GM12878 (cell line): ENCODE measurements around the gene SLX9. TPM values are rescaled to one million over a fixed set of nuclear protein-coding genes. Genes with fewer than 3 reads are reported as not detected.

Source experiments
- ATAC-seq: fragments of 200-7000 bp; cut with Tn5 transposase; 3 replicates; pipeline ENCODE4 v1.9.1; 2020; ENCODE audit warnings: mild to moderate bottlenecking, moderate library complexity
- BruUV-seq: library from RNA; stranded (reverse); fragments of 400-500 nt; replicated peaks from 2 replicates; lab custom pipeline; 2021; lab: Mats Ljungman, UMichigan
- CTCF ChIA-PET: fragments of 300-600 bp; sonication (Branson Sonifier 250); formaldehyde crosslinking; extraction: SDS; loops from one replicate; lab custom pipeline; 2021; ENCODE audit warnings: inconsistent platforms; lab: Yijun Ruan, JAX
- POLR2A ChIA-PET: fragments of 350-600 bp; formaldehyde crosslinking; extraction: SDS; loops from one replicate; lab custom pipeline; 2021; ENCODE audit warnings: inconsistent platforms; lab: Charles Lee
- RAD21 ChIA-PET: fragments of 300-600 bp; sonication (Branson Sonifier 250); formaldehyde crosslinking; loops from one replicate; lab custom pipeline; 2023; ENCODE audit warnings: antibody characterized with exemption; ENCODE audit not compliant: unreplicated experiment; lab: Charles Lee
- SMC1A ChIA-PET: fragments of 300-600 bp; sonication (Branson Sonifier 250); formaldehyde crosslinking; loops from one replicate; lab custom pipeline; 2023; ENCODE audit not compliant: unreplicated experiment, uncharacterized antibody; lab: Charles Lee
- DNase-seq: peaks from one replicate; pipeline ENCODE4 v3.0.0-alpha.2; 2011; ENCODE audit warnings: low read depth, low spot score
- FAIRE-seq: peaks from 3 replicates; lab custom pipeline; 2011; peaks lifted over from hg19 to GRCh38; lab: Jason Lieb, UNC
- H2AFZ ChIP-seq: 2 replicates; pipeline ENCODE4 v1.6.0; 2011; ENCODE audit warnings: low read depth, low read length, control low read depth; ENCODE audit not compliant: control insufficient read depth
- H3K27ac ChIP-seq: 2 replicates; pipeline ENCODE4 v1.5.1; 2011; ENCODE audit warnings: control low read depth; ENCODE audit not compliant: control insufficient read depth, insufficient read depth
- H3K27me3 ChIP-seq, 2 experiments: replicated peaks in 1 of 2; 2 replicates each; pipeline versions ENCODE4 v1.6.0 to v1.6.1; 2011; ENCODE audit warnings: low read length in 1 of 2; ENCODE audit not compliant: control insufficient read depth in 2 of 2, insufficient read depth in 2 of 2
- H3K36me3 ChIP-seq, 2 experiments: 2 replicates each; pipeline ENCODE4 v1.5.1; 2011; ENCODE audit warnings: low read length in 1 of 2; ENCODE audit not compliant: control insufficient read depth in 2 of 2, insufficient read depth in 2 of 2
- H3K4me1 ChIP-seq: 2 replicates; pipeline ENCODE4 v1.6.1; 2011; ENCODE audit warnings: mild to moderate bottlenecking, low read length, moderate library complexity, mixed read lengths; ENCODE audit not compliant: control insufficient read depth, insufficient read depth
- H3K4me2 ChIP-seq: 2 replicates; pipeline ENCODE4 v1.6.0; 2011; ENCODE audit warnings: control low read depth; ENCODE audit not compliant: control insufficient read depth, insufficient read depth
- H3K4me3 ChIP-seq: fragments of 200-600 bp; sonication (generic); 2 replicates; pipeline ENCODE4 v1.5.1; 2016
- H3K79me2 ChIP-seq: 2 replicates; pipeline ENCODE4 v1.6.0; 2011; ENCODE audit warnings: low read length; ENCODE audit not compliant: control insufficient read depth, insufficient read depth
- H3K9ac ChIP-seq: 2 replicates; pipeline ENCODE4 v1.8.0; 2011; ENCODE audit warnings: low read length, control low read depth, mixed read lengths; ENCODE audit not compliant: control insufficient read depth, insufficient read depth
- H3K9me3 ChIP-seq: replicated peaks from 3 replicates; pipeline ENCODE4 v1.5.1; 2011; ENCODE audit warnings: mild to moderate bottlenecking, low read length; ENCODE audit not compliant: control insufficient read depth, insufficient read depth
- H4K20me1 ChIP-seq: 2 replicates; pipeline ENCODE4 v1.6.0; 2011; ENCODE audit not compliant: control insufficient read depth, insufficient read depth
- CHD2 ChIP-seq: IDR thresholded peaks from 2 replicates; pipeline ENCODE4 v1.6.1; 2011; ENCODE audit warnings: low read depth, low read length, improper control_type of control experiment, borderline replicate concordance
- HSF1 ChIP-seq: fragments of 150-350 bp; IDR thresholded peaks from 2 replicates; pipeline ENCODE4 v1.6.1; 2014; ENCODE audit warnings: mild to moderate bottlenecking, low read depth, low read length
- MEF2A ChIP-seq: IDR thresholded peaks from 2 replicates; pipeline ENCODE4 v1.6.1; 2011; ENCODE audit warnings: low read depth, mild to moderate bottlenecking, low read length, moderate library complexity; ENCODE audit not compliant: insufficient read depth
- POLR2A ChIP-seq: IDR thresholded peaks from 2 replicates; pipeline ENCODE4 v1.6.1; 2011; ENCODE audit warnings: low read depth, mild to moderate bottlenecking, low read length
- SMC3 ChIP-seq: IDR thresholded peaks from 2 replicates; pipeline ENCODE4 v1.6.1; 2011; ENCODE audit warnings: low read length, improper control_type of control experiment, borderline replicate concordance
- SPI1 ChIP-seq: IDR thresholded peaks from 2 replicates; pipeline ENCODE4 v1.6.1; 2011; ENCODE audit warnings: low read depth, mild to moderate bottlenecking, low read length, moderate library complexity, borderline replicate concordance; ENCODE audit not compliant: insufficient read depth
- STAT1 ChIP-seq: fragments of 450-650 bp; conservative IDR thresholded peaks from 2 replicates; pipeline ENCODE4 v1.6.1; 2014; ENCODE audit warnings: antibody characterized with exemption, mild to moderate bottlenecking
- whole genome bisulfite sequencing: methylation state at CpG from one replicate; pipeline ENCODE4 v1.1.6; 2016; ENCODE audit warnings: low lambda C conversion rate; ENCODE audit not compliant: insufficient replicate concordance, insufficient coverage; ENCODE audit errors: missing lambda C conversion rate; 5-methylcytosine and 5-hydroxymethylcytosine counted together
- in situ Hi-C: fragments of 300-500 bp; cut with MboI; formaldehyde crosslinking; loops from 9 replicates; pipeline ENCODE4 v1.14.3; 2018; ENCODE audit warnings: mixed read lengths
- intact Hi-C: fragments of 100-400 bp; cut with micrococcal nuclease; formaldehyde crosslinking; loops from one replicate; pipeline ENCODE4 v1.14.2; 2022; ENCODE audit not compliant: unreplicated experiment
- polyA plus RNA-seq, 11 experiments: library from polyadenylated mRNA; depleted of rRNA in 4 of 11; unstranded in 6 of 11; stranded (reverse) in 5 of 11; fragments of >200 nt; fragmentation: Nextera tagmentation in 4 of 11; fragmentation: Illumina TruSeq in 1 of 11; extraction: Ambion mirVana in 4 of 11; extraction: Trizol in 1 of 11; gene quantifications; 1 replicate in 1 of 11; 2 replicates in 10 of 11; pipeline versions ENCODE4 v1.2.1 to v1.2.3, GENCODE V29; 2011 to 2016; ENCODE audit warnings: inconsistent platforms in 2 of 11, missing spikeins in 2 of 11, low read depth in 1 of 11
- total RNA-seq, 4 experiments: library from RNA; depleted of rRNA in 3 of 4; stranded (reverse); fragments of >200 nt in 3 of 4; fragmentation: Illumina TruSeq in 1 of 4; extraction: Trizol in 1 of 4; gene quantifications; 2 replicates each; pipeline versions ENCODE4 v1.2.1 to v1.2.3, GENCODE V29; 2013 to 2021

SLX9 gene
- total and polyA plus RNA-seq, 10 of the 15 experiments (the other 5 are each of a cell fraction or from before 2014, with no cell fraction given), result 0.69 to 81.3 (median 33.9) TPM

GRCh38 chr21:44896561-44897286, 43.1 kb upstream of the SLX9 start:
- Histone ChIP-seq H3K4me1 (no peaks in the 10 kb centered on the region), H3K4me2 (no peak overlapping the region), H3K9ac (no peak overlapping the region), H4K20me1 (no peaks in the 10 kb centered on the region), H3K36me3 (peaks cover 5 to 33% of the 10 kb centered on the region in 2 experiments; a peak in 3 of 4 replicates), H3K79me2 (no peaks in the 10 kb centered on the region), H3K27me3 (no peaks in the 10 kb centered on the region), H3K9me3 (no peaks in the 10 kb centered on the region), H3K4me3 (no peak overlapping the region), H2AFZ (no peak overlapping the region), H3K27ac (no peak overlapping the region)
- BruUV-seq, result no TSS peak
- SMC1A ChIA-PET, result interaction anchor here (6.1 kb wide), 1 partner anchor 36 kb away, joined by 56 read pairs; no protein-coding TSS in a partner anchor
- no peak for FAIRE-seq
- POLR2A ChIA-PET, result interaction anchor here (1.3 to 2.8 kb wide), 2 partner anchors 11 to 36 kb away, joined by 3 to 9 read pairs; no protein-coding TSS in a partner anchor
- TF ChIP-seq SMC3 (no peak), POLR2A (peak; percentile 30)
- no peak for DNase-seq
- WGBS, result 98% methylated on average over 25 of the region's 25 CpGs
- CTCF ChIA-PET, result interaction anchor here (0.9 to 5.5 kb wide), 3 partner anchors 11 to 36 kb away, joined by 3 to 80 read pairs (median 4); no protein-coding TSS in a partner anchor
- in situ Hi-C loops (no loop called here), intact Hi-C loops (no loop called here)
- no peak for ATAC-seq
- RAD21 ChIA-PET, result interaction anchor here (0.6 to 1.3 kb wide), 2 partner anchors 36 to 53 kb away, joined by 3 to 4 read pairs; no protein-coding TSS in a partner anchor

- WGBS, result 75% methylated on average over 20 of the region's 21 CpGs
Observed at GRCh38 chr21:44897326-44898010, 42.4 kb upstream of the SLX9 start.

More at GRCh38 chr21:44897326-44898010, 42.4 kb upstream of the SLX9 start:
- Histone ChIP-seq H3K9ac (no peak overlapping the region), H2AFZ (no peak overlapping the region), H3K4me3 (no peak overlapping the region), H3K4me1 (no peaks in the 10 kb centered on the region), H3K4me2 (no peak overlapping the region), H3K27ac (no peak overlapping the region), H3K9me3 (no peaks in the 10 kb centered on the region), H3K27me3 (no peaks in the 10 kb centered on the region), H3K36me3 (peaks cover 12 to 40% of the 10 kb centered on the region in 2 experiments), H3K79me2 (no peaks in the 10 kb centered on the region), H4K20me1 (no peaks in the 10 kb centered on the region)
- in situ Hi-C loops (no loop called here), intact Hi-C loops (no loop called here)
- ChIA-PET SMC1A (no interaction called here), RAD21 (interaction anchor here (1.3 to 1.5 kb wide), 2 partner anchors 11 to 36 kb away, joined by 3 to 4 read pairs; no protein-coding TSS in a partner anchor), POLR2A (interaction anchor here (0.6 to 1.3 kb wide), 2 partner anchors 10 to 19 kb away, joined by 3 to 4 read pairs; no protein-coding TSS in a partner anchor), CTCF (interaction anchor here (0.9 to 1.3 kb wide), 2 partner anchors 19 to 36 kb away, joined by 3 to 4 read pairs; no protein-coding TSS in a partner anchor)
- BruUV-seq, result no TSS peak
- ATAC-seq (peak; percentile 31), DNase-seq (no peak), FAIRE-seq (no peak)
- TF ChIP-seq CHD2 (no peak), MEF2A (no peak), STAT1 (no peak), HSF1 (no peak), SPI1 (no peak)
